ENCODE results near the gene TSC22D3. TPM values are rescaled to one million over a fixed set of nuclear protein-coding genes. Genes with fewer than 3 reads are reported as not detected.
A peak's percentile ranks its signal among the peaks of the same experiment; 100 is the strongest.

Gene TSC22D3
- total RNA-seq, 1 donor, result 13.3 TPM

- peak; percentile 82 for TF ChIP-seq CTCF (IDR thresholded peaks at IDR 0.05; ENCODE audit: insufficient read depth, low read length)
- DNase-seq (ENCODE audit: low read depth), result peak; percentile 89
- no peak overlapping the region for H3K4me3 ChIP-seq (ENCODE audit: low read depth, low read length)
Measured at GRCh38 chrX:107718156-107718621, 57.4 kb downstream of the TSC22D3 start.

- peak; percentile 75 for DNase-seq (ENCODE audit: low read depth)
- TF ChIP-seq CTCF (IDR thresholded peaks at IDR 0.05; ENCODE audit: insufficient read depth, low read length), result no peak
- peak overlapping the region; percentile 71 for H3K4me3 ChIP-seq (ENCODE audit: low read depth, low read length)
Measured at GRCh38 chrX:107716816-107717700, 58.5 kb downstream of the TSC22D3 start.

- peak overlapping the region; percentile 71 for H3K4me3 ChIP-seq (ENCODE audit: low read depth, low read length)
- no peak for TF ChIP-seq CTCF (IDR thresholded peaks at IDR 0.05; ENCODE audit: insufficient read depth, low read length)
- DNase-seq (ENCODE audit: low read depth), result peak; percentile 19
Measured at GRCh38 chrX:107716118-107716684, 59.4 kb downstream of the TSC22D3 start.

GRCh38 chrX:107715331-107716117, 60.1 kb downstream of the TSC22D3 start:
- peak overlapping the region; percentile 71 for H3K4me3 ChIP-seq (ENCODE audit: low read depth, low read length)
- peak; percentile 44 for DNase-seq (ENCODE audit: low read depth)
- TF ChIP-seq CTCF (IDR thresholded peaks at IDR 0.05; ENCODE audit: insufficient read depth, low read length), result no peak

GRCh38 chrX:107714206-107714891, 61.2 kb downstream of the TSC22D3 start:
- DNase-seq (ENCODE audit: low read depth), result no peak
- no peak overlapping the region for H3K4me3 ChIP-seq (ENCODE audit: low read depth, low read length)
- TF ChIP-seq CTCF (IDR thresholded peaks at IDR 0.05; ENCODE audit: insufficient read depth, low read length), result peak; percentile 10

- DNase-seq (ENCODE audit: low read depth), result no peak
Measured at GRCh38 chrX:107713543-107714205, 61.9 kb downstream of the TSC22D3 start.

More at GRCh38 chrX:107713543-107714205, 61.9 kb downstream of the TSC22D3 start:
- TF ChIP-seq CTCF (IDR thresholded peaks at IDR 0.05; ENCODE audit: insufficient read depth, low read length), result no peak
- no peak overlapping the region for H3K4me3 ChIP-seq (ENCODE audit: low read depth, low read length)

Data from fibroblast of the aortic adventitia (primary cell).